Endothelial cell of umbilical vein (primary cell): ENCODE data around the gene PODNL1. TPM values are rescaled to one million over a fixed set of nuclear protein-coding genes. Genes with fewer than 3 reads are reported as not detected.

ENCODE experiments used
- BruUV-seq: library from RNA; stranded (reverse); fragments of 400-500 nt; replicated peaks from 2 replicates; lab custom pipeline; 2021; lab: Mats Ljungman, UMichigan
- CTCF ChIA-PET: fragments of 300-600, 350-600 bp; sonication (Branson Sonifier 250); formaldehyde crosslinking; loops from one replicate; lab custom pipeline; 2021; ENCODE audit warnings: antibody characterized with exemption, inconsistent platforms; lab: Charles Lee
- POLR2A ChIA-PET: fragments of 300-600, 350-600 bp; sonication (Branson Sonifier 250); formaldehyde crosslinking; loops from one replicate; lab custom pipeline; 2021; ENCODE audit warnings: antibody characterized with exemption, inconsistent platforms; lab: Charles Lee
- DNase-seq: peaks from one replicate; pipeline ENCODE4 v3.0.0-alpha.2; 2011; ENCODE audit warnings: low read depth, low spot score
- FAIRE-seq: peaks from 2 replicates; lab custom pipeline; 2011; peaks lifted over from hg19 to GRCh38; lab: Jason Lieb, UNC
- H2AFZ ChIP-seq: 2 replicates; pipeline ENCODE4 v1.6.0; 2012; ENCODE audit warnings: low read depth, low read length, control low read depth, inconsistent platforms
- H3K27ac ChIP-seq: 2 replicates; pipeline ENCODE4 v1.5.1; 2011; ENCODE audit warnings: low read depth, mild to moderate bottlenecking, control low read depth, low read length, moderate library complexity; ENCODE audit not compliant: insufficient read depth
- H3K27me3 ChIP-seq, 2 experiments: 2 replicates each; pipeline versions ENCODE4 v1.6.0 to v1.6.1; 2011; ENCODE audit warnings: low read length in 2 of 2, mixed read lengths in 1 of 2; ENCODE audit not compliant: control insufficient read depth in 2 of 2, insufficient read depth in 2 of 2
- H3K36me3 ChIP-seq, 2 experiments: 2 replicates in 1 of 2; 3 replicates in 1 of 2; pipeline ENCODE4 v1.5.1; 2011; ENCODE audit warnings: low read length in 2 of 2, mild to moderate bottlenecking in 1 of 2, moderate library complexity in 1 of 2; ENCODE audit not compliant: control insufficient read depth in 2 of 2, insufficient read depth in 2 of 2; ENCODE audit errors: extremely low read depth in 1 of 2
- H3K4me1 ChIP-seq: 3 replicates; pipeline ENCODE4 v1.5.1; 2011; ENCODE audit warnings: mild to moderate bottlenecking, low read length; ENCODE audit not compliant: control insufficient read depth, insufficient read depth; ENCODE audit errors: extremely low read depth
- H3K4me2 ChIP-seq: 2 replicates; pipeline ENCODE4 v1.6.1; 2011; ENCODE audit warnings: low read length, control low read depth, mixed read lengths; ENCODE audit not compliant: insufficient read depth
- H3K4me3 ChIP-seq, 3 experiments: fragments of 200-600 bp in 1 of 3; sonication (generic), shearing (Covaris generic) in 1 of 3; replicated peaks in 1 of 3; 2 replicates each; pipeline ENCODE4 v1.5.1; 2011 to 2016; ENCODE audit warnings: control low read depth in 3 of 3, low read length in 3 of 3, mild to moderate bottlenecking in 2 of 3, inconsistent platforms in 1 of 3, low read depth in 1 of 3, moderate library complexity in 1 of 3; ENCODE audit not compliant: insufficient read depth in 1 of 3
- H3K79me2 ChIP-seq: 2 replicates; pipeline ENCODE4 v1.6.0; 2012; ENCODE audit warnings: low read length, inconsistent platforms; ENCODE audit not compliant: control insufficient read depth, insufficient read depth
- H3K9ac ChIP-seq: replicated peaks from 2 replicates; pipeline ENCODE3; 2011; ENCODE audit warnings: low read length, control low read depth; ENCODE audit not compliant: insufficient read depth; ENCODE audit errors: extremely low read depth
- H3K9me1 ChIP-seq: replicated peaks from 3 replicates; pipeline ENCODE4 v1.6.0; 2011; ENCODE audit warnings: mild to moderate bottlenecking, low read length; ENCODE audit not compliant: control insufficient read depth, insufficient read depth; ENCODE audit errors: extremely low read depth
- H3K9me3 ChIP-seq: replicated peaks from 2 replicates; pipeline ENCODE4 v1.5.1; 2012; ENCODE audit warnings: low read length, inconsistent platforms; ENCODE audit not compliant: control insufficient read depth, insufficient read depth
- H4K20me1 ChIP-seq: replicated peaks from 2 replicates; pipeline ENCODE3; 2011; ENCODE audit warnings: mild to moderate bottlenecking, low read length; ENCODE audit not compliant: control insufficient read depth, insufficient read depth; ENCODE audit errors: extremely low read depth
- EZH2 ChIP-seq: IDR thresholded peaks from 2 replicates; pipeline ENCODE4 v1.6.1; 2012; ENCODE audit warnings: borderline replicate concordance, low read depth, mild to moderate bottlenecking, moderate library complexity, low read length, inconsistent platforms; ENCODE audit not compliant: severe bottlenecking
- FOS ChIP-seq: IDR thresholded peaks from 2 replicates; pipeline ENCODE4 v1.6.1; 2011; ENCODE audit warnings: mild to moderate bottlenecking, low read length, moderate library complexity, borderline replicate concordance; ENCODE audit not compliant: insufficient read depth
- GATA2 ChIP-seq: IDR thresholded peaks from 2 replicates; pipeline ENCODE4 v1.7.0; 2011; ENCODE audit warnings: low read depth, mild to moderate bottlenecking, moderate library complexity, mixed read lengths, low read length; ENCODE audit not compliant: insufficient read length, insufficient read depth
- JUN ChIP-seq: IDR thresholded peaks from 2 replicates; pipeline ENCODE4 v1.6.1; 2011; ENCODE audit warnings: borderline replicate concordance, low read depth; ENCODE audit not compliant: insufficient read length, insufficient read depth
- MYC ChIP-seq: IDR thresholded peaks from one replicate; pipeline ENCODE4 v1.6.1; 2011; ENCODE audit warnings: mild to moderate bottlenecking, low read depth, low read length
- POLR2A ChIP-seq: IDR thresholded peaks from 2 replicates; pipeline ENCODE4 v1.6.1; 2012; ENCODE audit warnings: low read depth, mild to moderate bottlenecking, control low read depth, low read length
- POLR2AphosphoS5 ChIP-seq: IDR thresholded peaks from 2 replicates; pipeline ENCODE4 v1.6.1; 2012; ENCODE audit warnings: low read depth, mild to moderate bottlenecking, control low read depth, low read length, moderate library complexity; ENCODE audit not compliant: insufficient read depth
- dilution Hi-C: fragments of 300-500 bp; cut with MboI; formaldehyde crosslinking; loops from one replicate; pipeline ENCODE4 v1.15.0; 2019; ENCODE audit warnings: low sequenced_read_pairs; ENCODE audit not compliant: extremely low pct_ligation_motif_present
- intact Hi-C: fragments of 100-400 bp; cut with micrococcal nuclease; formaldehyde crosslinking; loops from one replicate; pipeline ENCODE4 v1.10.0; 2022
- polyA plus RNA-seq, 4 experiments: library from polyadenylated mRNA; depleted of rRNA in 3 of 4; stranded (reverse) in 3 of 4; unstranded in 1 of 4; fragments of >200 nt; gene quantifications; 2 replicates each; pipeline versions ENCODE4 v1.2.1 to v1.2.3, GENCODE V29; 2011 to 2012; ENCODE audit warnings: missing spikeins in 1 of 4
- total RNA-seq: library from RNA; stranded (reverse); gene quantifications from 2 replicates; pipeline ENCODE4 v1.2.3, GENCODE V29; 2021
- TF ChIP-seq, protein P1 (sequence below): IDR thresholded peaks from 2 replicates; pipeline ENCODE4 v1.6.1; 2011; ENCODE audit not compliant: insufficient read depth, insufficient read length
- TF ChIP-seq, protein P2 (sequence below), 2 donors: IDR thresholded peaks; 1 replicate in 1 of 2; 2 replicates in 1 of 2; pipeline ENCODE4 v1.5.1; 2011; ENCODE audit warnings: low read length in 2 of 2, mild to moderate bottlenecking in 2 of 2, moderate library complexity in 2 of 2, control low read depth in 1 of 2, inconsistent platforms in 1 of 2, low read depth in 1 of 2; ENCODE audit not compliant: insufficient read depth in 1 of 2; ENCODE audit errors: extremely low read depth in 1 of 2

The PODNL1 gene
- total and polyA plus RNA-seq, 2 donors (not counting 3 experiments of a cell fraction or from before 2014, with no cell fraction given) = 0.21 TPM; not detected in 1

DNA sequence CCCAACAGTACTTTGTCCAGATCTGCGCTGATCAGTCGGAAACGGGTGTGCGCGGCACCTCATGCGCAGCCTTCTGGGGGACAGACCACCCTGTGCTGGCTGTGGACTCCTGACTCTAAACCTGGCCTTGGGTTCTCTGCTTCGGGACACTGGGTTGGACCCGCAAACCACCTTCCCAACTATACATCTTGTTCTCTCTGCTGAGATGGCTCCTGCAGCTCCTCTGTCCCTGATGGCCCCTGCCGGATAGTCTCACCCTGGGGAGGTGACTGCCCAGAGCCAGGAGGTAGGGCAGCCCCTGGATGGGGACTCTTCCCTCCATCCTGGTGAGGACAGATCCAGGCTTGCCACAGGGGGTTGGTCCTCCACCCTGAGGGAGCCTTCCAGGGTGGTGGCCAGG lies 44.6 kb upstream of the PODNL1 start:
- no TSS peak for BruUV-seq
- ChIA-PET POLR2A (no interaction called here), CTCF (no interaction called here)
- Histone ChIP-seq H3K27me3 (no peaks in the 10 kb centered on the region), H4K20me1 (no peaks in the 10 kb centered on the region), H3K79me2 (no peaks in the 10 kb centered on the region), H3K36me3 (peaks cover 0 to 2% of the 10 kb centered on the region in 2 experiments), H3K9me3 (no peaks in the 10 kb centered on the region), H3K9ac (no peak overlapping the region), H2AFZ (no peak overlapping the region), H3K4me3 (no peak overlapping the region), H3K4me2 (no peak overlapping the region), H3K27ac (no peak overlapping the region), H3K9me1 (no peaks in the 10 kb centered on the region), H3K4me1 (peaks cover 30% of the 10 kb centered on the region)
- no peak for TF ChIP-seq MYC
- TF ChIP-seq, protein P1, sequence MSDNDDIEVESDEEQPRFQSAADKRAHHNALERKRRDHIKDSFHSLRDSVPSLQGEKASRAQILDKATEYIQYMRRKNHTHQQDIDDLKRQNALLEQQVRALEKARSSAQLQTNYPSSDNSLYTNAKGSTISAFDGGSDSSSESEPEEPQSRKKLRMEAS = no peak
- no peak for TF ChIP-seq FOS
- TF ChIP-seq EZH2 = no peak
- no peak for TF ChIP-seq POLR2AphosphoS5
- no peak for TF ChIP-seq JUN
- TF ChIP-seq POLR2A = no peak
- TF ChIP-seq, protein P2, sequence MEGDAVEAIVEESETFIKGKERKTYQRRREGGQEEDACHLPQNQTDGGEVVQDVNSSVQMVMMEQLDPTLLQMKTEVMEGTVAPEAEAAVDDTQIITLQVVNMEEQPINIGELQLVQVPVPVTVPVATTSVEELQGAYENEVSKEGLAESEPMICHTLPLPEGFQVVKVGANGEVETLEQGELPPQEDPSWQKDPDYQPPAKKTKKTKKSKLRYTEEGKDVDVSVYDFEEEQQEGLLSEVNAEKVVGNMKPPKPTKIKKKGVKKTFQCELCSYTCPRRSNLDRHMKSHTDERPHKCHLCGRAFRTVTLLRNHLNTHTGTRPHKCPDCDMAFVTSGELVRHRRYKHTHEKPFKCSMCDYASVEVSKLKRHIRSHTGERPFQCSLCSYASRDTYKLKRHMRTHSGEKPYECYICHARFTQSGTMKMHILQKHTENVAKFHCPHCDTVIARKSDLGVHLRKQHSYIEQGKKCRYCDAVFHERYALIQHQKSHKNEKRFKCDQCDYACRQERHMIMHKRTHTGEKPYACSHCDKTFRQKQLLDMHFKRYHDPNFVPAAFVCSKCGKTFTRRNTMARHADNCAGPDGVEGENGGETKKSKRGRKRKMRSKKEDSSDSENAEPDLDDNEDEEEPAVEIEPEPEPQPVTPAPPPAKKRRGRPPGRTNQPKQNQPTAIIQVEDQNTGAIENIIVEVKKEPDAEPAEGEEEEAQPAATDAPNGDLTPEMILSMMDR (IDR thresholded peaks at IDR 0.05; ENCODE audit: extremely low read depth in 1 of 2, insufficient read depth in 1 of 2, low read depth in 1 of 2, low read length in 2 of 2) = no peak
- TF ChIP-seq GATA2 = no peak
- dilution Hi-C loops = no loop called here
- intact Hi-C loops = no loop called here
- FAIRE-seq = no peak
- no peak for DNase-seq
